Caco-2 (cell line): Measurements from ENCODE around the gene GRIK3. TPM values are rescaled to one million over a fixed set of nuclear protein-coding genes. Genes with fewer than 3 reads are reported as not detected.

ENCODE experiments used
- BruUV-seq: library from RNA; stranded (reverse); fragments of 400-500 nt; replicated peaks from 2 replicates; lab custom pipeline; 2021; lab: Mats Ljungman, UMichigan
- CTCF ChIA-PET: fragments of 300-600 bp; sonication (Branson Sonifier 250); formaldehyde crosslinking; loops from one replicate; lab custom pipeline; 2022; ENCODE audit warnings: antibody characterized with exemption; lab: Charles Lee
- POLR2A ChIA-PET: fragments of 300-600 bp; sonication (Branson Sonifier 250); formaldehyde crosslinking; loops from one replicate; lab custom pipeline; 2022; ENCODE audit warnings: antibody characterized with exemption; lab: Charles Lee
- DNase-seq, 2 experiments: peaks; one replicate each; pipeline versions ENCODE4 v3.0.0 to v3.0.0-alpha.2; 2020 to 2022
- H3K27me3 ChIP-seq: replicated peaks from 2 replicates; pipeline ENCODE4 v1.6.0; 2011; ENCODE audit warnings: low read length; ENCODE audit not compliant: control insufficient read depth, insufficient read depth
- H3K36me3 ChIP-seq: 2 replicates; pipeline ENCODE4 v1.5.1; 2011; ENCODE audit warnings: low read length; ENCODE audit not compliant: control insufficient read depth, insufficient read depth
- H3K4me1 ChIP-seq: fragments of 250-450 bp; sonication (Bioruptor Pico); 2 replicates; pipeline ENCODE4 v1.5.1; 2020; ENCODE audit warnings: mild to moderate bottlenecking
- H3K4me3 ChIP-seq: 2 replicates; pipeline ENCODE4 v1.5.1; 2011; ENCODE audit warnings: low read depth, mild to moderate bottlenecking, control low read depth, low read length
- H3K9me3 ChIP-seq: fragments of 250-450 bp; sonication (Bioruptor Pico); 2 replicates; pipeline ENCODE4 v1.5.1; 2020; ENCODE audit warnings: mild to moderate bottlenecking, moderate library complexity
- H3K27ac Mint-ChIP-seq: one replicate; pipeline ENCODE4 v1.8.0; 2022; ENCODE audit warnings: mixed read lengths; ENCODE audit not compliant: unreplicated experiment
- H3K27me3 Mint-ChIP-seq: one replicate; pipeline ENCODE4 v1.8.0; 2022; ENCODE audit warnings: mixed read lengths; ENCODE audit not compliant: insufficient read depth, unreplicated experiment
- H3K36me3 Mint-ChIP-seq: one replicate; pipeline ENCODE4 v1.8.0; 2022; ENCODE audit warnings: mild to moderate bottlenecking, mixed read lengths; ENCODE audit not compliant: insufficient read depth, unreplicated experiment
- H3K4me1 Mint-ChIP-seq: one replicate; pipeline ENCODE4 v1.8.0; 2022; ENCODE audit warnings: low read depth, mixed read lengths; ENCODE audit not compliant: unreplicated experiment
- H3K4me3 Mint-ChIP-seq: one replicate; pipeline ENCODE4 v1.8.0; 2022; ENCODE audit warnings: mild to moderate bottlenecking, moderate library complexity, mixed read lengths; ENCODE audit not compliant: unreplicated experiment
- H3K9me3 Mint-ChIP-seq: one replicate; pipeline ENCODE4 v1.8.0; 2022; ENCODE audit warnings: mixed read lengths; ENCODE audit not compliant: unreplicated experiment
- CTCF ChIP-seq, 2 experiments: fragments of 200-600 bp in 1 of 2; IDR thresholded peaks; 1 replicate in 1 of 2; 2 replicates in 1 of 2; pipeline versions ENCODE4 v1.5.1 to v1.8.0; 2011 to 2022; ENCODE audit warnings: antibody characterized with exemption in 1 of 2, control low read depth in 1 of 2, inconsistent platforms in 1 of 2, low read depth in 1 of 2, low read length in 1 of 2, mild to moderate bottlenecking in 1 of 2, moderate library complexity in 1 of 2; ENCODE audit not compliant: insufficient read depth in 1 of 2, severe bottlenecking in 1 of 2, unreplicated experiment in 1 of 2
- intact Hi-C: fragments of 100-400 bp; cut with micrococcal nuclease; formaldehyde crosslinking; loops from one replicate; pipeline ENCODE4 v1.10.0; 2022; ENCODE audit not compliant: unreplicated experiment
- total RNA-seq: library from RNA; stranded (reverse); gene quantifications from 2 replicates; pipeline ENCODE4 v1.2.3, GENCODE V29; 2022

GRIK3 gene
- total RNA-seq, 1 experiment from 2014 or later = not detected

- intact Hi-C loops = no loop called here
- Histone ChIP-seq H3K4me3 (no peak overlapping the region), H3K27me3 (no peaks in the 10 kb centered on the region), H3K9me3 (no peaks in the 10 kb centered on the region), H3K36me3 (no peaks in the 10 kb centered on the region), H3K4me1 (no peaks in the 10 kb centered on the region)
- ChIA-PET POLR2A (no interaction called here), CTCF (no interaction called here)
- Mint-ChIP-seq H3K4me3 (no peak overlapping the region), H3K4me1 (no peaks in the 10 kb centered on the region), H3K27ac (no peak overlapping the region), H3K36me3 (no peaks in the 10 kb centered on the region), H3K9me3 (no peaks in the 10 kb centered on the region), H3K27me3 (peaks cover 20% of the 10 kb centered on the region)
- no peak for TF ChIP-seq CTCF (IDR thresholded peaks at IDR 0.05; ENCODE audit: insufficient read depth in 1 of 2, low read depth in 1 of 2, low read length in 1 of 2, severe bottlenecking in 1 of 2, unreplicated experiment in 1 of 2)
- DNase-seq = no peak
- BruUV-seq = no TSS peak
These were observed 79.3 kb downstream of the GRIK3 start for GRCh38 chr1:36955016-36955415.

- H3K4me3 Mint-ChIP-seq = no peak overlapping the region
- Histone ChIP-seq H3K27me3 (no peaks in the 10 kb centered on the region), H3K9me3 (no peaks in the 10 kb centered on the region), H3K4me3 (no peak overlapping the region), H3K4me1 (no peaks in the 10 kb centered on the region), H3K36me3 (no peaks in the 10 kb centered on the region)
- H3K4me1 Mint-ChIP-seq = no peaks in the 10 kb centered on the region
- ChIA-PET POLR2A (no interaction called here), CTCF (no interaction called here)
- no peaks in the 10 kb centered on the region for H3K36me3 Mint-ChIP-seq
- intact Hi-C loops = no loop called here
- DNase-seq = no peak
- TF ChIP-seq CTCF (IDR thresholded peaks at IDR 0.05; ENCODE audit: insufficient read depth in 1 of 2, low read depth in 1 of 2, low read length in 1 of 2, severe bottlenecking in 1 of 2, unreplicated experiment in 1 of 2) = no peak
- H3K9me3 Mint-ChIP-seq = no peaks in the 10 kb centered on the region
- no TSS peak for BruUV-seq
- H3K27ac Mint-ChIP-seq = no peak overlapping the region
- peaks cover 16% of the 10 kb centered on the region for H3K27me3 Mint-ChIP-seq
These were observed 81.3 kb downstream of the GRIK3 start for GRCh38 chr1:36953061-36953460.

- no TSS peak for BruUV-seq
- H3K27me3 ChIP-seq = no peaks in the 10 kb centered on the region
- Mint-ChIP-seq H3K27me3 (peaks cover 23% of the 10 kb centered on the region), H3K4me3 (no peak overlapping the region), H3K9me3 (no peaks in the 10 kb centered on the region), H3K27ac (no peak overlapping the region), H3K4me1 (no peaks in the 10 kb centered on the region), H3K36me3 (no peaks in the 10 kb centered on the region)
- no peak for TF ChIP-seq CTCF (IDR thresholded peaks at IDR 0.05; ENCODE audit: insufficient read depth in 1 of 2, low read depth in 1 of 2, low read length in 1 of 2, severe bottlenecking in 1 of 2, unreplicated experiment in 1 of 2)
- H3K4me3 ChIP-seq = no peak overlapping the region
- H3K9me3 ChIP-seq = no peaks in the 10 kb centered on the region
- CTCF ChIA-PET = no interaction called here
- POLR2A ChIA-PET = no interaction called here
- no peak for DNase-seq
- intact Hi-C loops = no loop called here
- H3K36me3 ChIP-seq = no peaks in the 10 kb centered on the region
- H3K4me1 ChIP-seq = no peaks in the 10 kb centered on the region
These were observed 82.6 kb downstream of the GRIK3 start for GRCh38 chr1:36951761-36952160.
